HG03354 (cell line): ENCODE measurements around the gene KAT14.
"Not testable (repeated sequence)": the region's sequence is repeated elsewhere in the genome, so short reads cannot be mapped to it uniquely, and the experiment has no call there.

Source experiments
- ATAC-seq: cut with Tn5 transposase; IDR thresholded peaks from one replicate; pipeline ENCODE4 v1.9.1; 2021; ENCODE audit warnings: mild to moderate bottlenecking; ENCODE audit not compliant: unreplicated experiment, poor library complexity, severe bottlenecking

KAT14 gene

GRCh38 chr20:18213002-18213401 lies 75.3 kb downstream of the KAT14 start:
- no peak for ATAC-seq

- no peak for ATAC-seq
These were observed 77.9 kb downstream of the KAT14 start for GRCh38 chr20:18215566-18215965.

GRCh38 chr20:18218280-18218679 lies 80.6 kb downstream of the KAT14 start:
- ATAC-seq, result no peak

- no peak for ATAC-seq
These were observed 85.7 kb downstream of the KAT14 start for GRCh38 chr20:18223409-18223808.

- no peak for ATAC-seq
These were observed 87.4 kb downstream of the KAT14 start for GRCh38 chr20:18224968-18225568.

GRCh38 chr20:18225632-18226031 lies 88.0 kb downstream of the KAT14 start:
- ATAC-seq, result no peak

- ATAC-seq, result not testable (repeated sequence)
These were observed 89.1 kb downstream of the KAT14 start for GRCh38 chr20:18226741-18227140.

GRCh38 chr20:18233408-18233943 lies 95.8 kb downstream of the KAT14 start:
- no peak for ATAC-seq
